22Rv1 (cell line): ENCODE results near the gene CPTP.

Source experiments
- CTCF ChIP-seq: fragments of 450-650 bp; IDR thresholded peaks from 2 replicates; pipeline ENCODE4 v1.5.1; 2017; ENCODE audit warnings: mild to moderate bottlenecking
- ZFX ChIP-seq: fragments of 450-650 bp; IDR thresholded peaks from 2 replicates; pipeline ENCODE4 v1.6.1; 2017; ENCODE audit warnings: antibody characterized with exemption, borderline replicate concordance

- TF ChIP-seq CTCF = no peak
- no peak for TF ChIP-seq ZFX
Observed at GRCh38 chr1:1365875-1366698, 41.5 kb downstream of the CPTP start.
